Transverse colon (tissue), 4 donors: Measurements from ENCODE around the gene RBFOX2. TPM values are rescaled to one million over a fixed set of nuclear protein-coding genes. Genes with fewer than 3 reads are reported as not detected.
"Not testable (repeated sequence)": the region's sequence is repeated elsewhere in the genome, so short reads cannot be mapped to it uniquely, and the experiment has no call there.

Experiments used
- DNase-seq: peaks from one replicate; pipeline ENCODE4 v3.0.0-alpha.2; 2019
- H3K27ac ChIP-seq, 4 donors: fragments of 200-600 bp; sonication (generic); 2 replicates each; pipeline ENCODE4 v1.5.1; 2016 to 2018; ENCODE audit warnings: inconsistent platforms in 4 of 4
- H3K27me3 ChIP-seq: fragments of 200-600 bp; sonication (generic); 2 replicates; pipeline ENCODE4 v1.5.1; 2017; ENCODE audit warnings: inconsistent platforms
- H3K36me3 ChIP-seq, 4 donors: fragments of 200-600 bp; sonication (generic); 2 replicates each; pipeline ENCODE4 v1.5.1; 2017 to 2019; ENCODE audit warnings: inconsistent platforms in 4 of 4
- H3K4me1 ChIP-seq, 4 donors: fragments of 200-600 bp; sonication (generic); 2 replicates each; pipeline ENCODE4 v1.5.1; 2017 to 2020; ENCODE audit warnings: inconsistent platforms in 4 of 4
- H3K4me3 ChIP-seq, 4 donors: fragments of 200-600 bp; sonication (generic); 1 replicate in 1 of 4; 2 replicates in 3 of 4; pipeline versions ENCODE4 v1.5.1 to v1.6.1; 2017 to 2019; ENCODE audit warnings: inconsistent platforms in 4 of 4
- H3K9me3 ChIP-seq, 2 donors: fragments of 200-600 bp; sonication (generic); 2 replicates each; pipeline ENCODE4 v1.5.1; 2017 to 2019; ENCODE audit warnings: inconsistent platforms in 2 of 2
- EP300 ChIP-seq: sonication (generic); formaldehyde crosslinking; IDR thresholded peaks from one replicate; pipeline ENCODE4 v1.6.1; 2017; ENCODE audit warnings: antibody characterized with exemption, low read depth
- POLR2A ChIP-seq: fragments of 450-650 bp; IDR thresholded peaks from one replicate; pipeline ENCODE4 v1.6.1; 2016; ENCODE audit warnings: antibody characterized with exemption, mild to moderate bottlenecking, moderate library complexity
- POLR2AphosphoS5 ChIP-seq, 3 donors: sonication (generic); formaldehyde crosslinking; IDR thresholded peaks; one replicate each; pipeline ENCODE4 v1.6.1; 2016; ENCODE audit warnings: antibody characterized with exemption in 3 of 3
- WGBS, 2 donors: methylation state at CpG; one replicate each; pipeline ENCODE4 v1.1.5; 2018; ENCODE audit warnings: low coverage in 1 of 2; 5-methylcytosine and 5-hydroxymethylcytosine counted together
- in situ Hi-C, 4 donors: fragments of 200-750 bp; cut with MboI; loops; one replicate each; pipeline versions ENCODE4 v1.15.0 to v1.15.1; 2017; ENCODE audit warnings: low sequenced_read_pairs in 3 of 4, low pct_ligation_motif_present in 1 of 4, low pct_unique_long_range_greater_than_20kb in 1 of 4
- intact Hi-C: fragments of 100-400 bp; cut with DNase I; formaldehyde crosslinking; loops from one replicate; pipeline ENCODE4 v1.15.1; 2023; ENCODE audit warnings: low total_unique reads
- total RNA-seq, 4 donors: library from RNA; depleted of rRNA; stranded (reverse); fragments of >200 nt; gene quantifications; one replicate each; pipeline ENCODE4 v1.1.0, GENCODE V29; 2016
- TF ChIP-seq, protein P1 (sequence below), 5 experiments: fragments of 200-600 bp in 3 of 5; fragments of 450-650 bp in 2 of 5; sonication (generic) in 3 of 5; IDR thresholded peaks; 1 replicate in 2 of 5; 2 replicates in 3 of 5; pipeline ENCODE4 v1.5.1; 2016 to 2017; ENCODE audit warnings: antibody characterized with exemption in 5 of 5, inconsistent platforms in 3 of 5, mild to moderate bottlenecking in 2 of 5, moderate library complexity in 1 of 5

Gene RBFOX2
- total RNA-seq, 4 donors from 2014 or later, result 27.3 to 61.1 (median 43.1) TPM

DNA sequence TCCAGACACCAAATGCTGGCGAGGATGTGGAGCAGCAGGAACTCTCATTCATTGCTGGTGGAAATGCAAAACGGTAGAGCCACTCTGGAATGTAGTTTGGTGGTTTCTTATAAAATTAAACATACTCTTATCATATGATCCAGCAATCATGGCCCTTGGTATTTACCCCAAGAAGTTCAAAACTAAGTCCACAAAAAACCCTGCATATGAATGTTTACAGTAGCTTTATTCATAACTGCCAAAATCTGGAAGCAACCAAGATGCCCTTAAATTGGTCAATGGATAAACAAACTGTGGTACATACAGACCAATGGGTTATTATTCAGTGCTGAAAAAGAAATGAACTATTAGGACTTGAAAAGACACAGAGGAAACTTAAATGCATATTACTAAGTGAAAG is 223.2 kb downstream of the RBFOX2 start:
- no peak for DNase-seq
- in situ Hi-C loops, result no loop called here
- WGBS, 2 donors, result 78 to 93% methylated on average over 2 of the region's 2 CpGs
- Histone ChIP-seq H3K9me3 (no peaks in the 10 kb centered on the region), H3K4me3 (no peak overlapping the region), H3K27me3 (no peaks in the 10 kb centered on the region), H3K36me3 (peaks cover 0 to 22% (median 3%) of the 10 kb centered on the region in 4 donors), H3K4me1 (peaks cover 0 to 10% (median 3%) of the 10 kb centered on the region in 4 donors), H3K27ac (no peak overlapping the region)
- TF ChIP-seq EP300 (no peak), POLR2AphosphoS5 (IDR thresholded peaks at IDR 0.05) (no peak), POLR2A (no peak)
- TF ChIP-seq, protein P1, sequence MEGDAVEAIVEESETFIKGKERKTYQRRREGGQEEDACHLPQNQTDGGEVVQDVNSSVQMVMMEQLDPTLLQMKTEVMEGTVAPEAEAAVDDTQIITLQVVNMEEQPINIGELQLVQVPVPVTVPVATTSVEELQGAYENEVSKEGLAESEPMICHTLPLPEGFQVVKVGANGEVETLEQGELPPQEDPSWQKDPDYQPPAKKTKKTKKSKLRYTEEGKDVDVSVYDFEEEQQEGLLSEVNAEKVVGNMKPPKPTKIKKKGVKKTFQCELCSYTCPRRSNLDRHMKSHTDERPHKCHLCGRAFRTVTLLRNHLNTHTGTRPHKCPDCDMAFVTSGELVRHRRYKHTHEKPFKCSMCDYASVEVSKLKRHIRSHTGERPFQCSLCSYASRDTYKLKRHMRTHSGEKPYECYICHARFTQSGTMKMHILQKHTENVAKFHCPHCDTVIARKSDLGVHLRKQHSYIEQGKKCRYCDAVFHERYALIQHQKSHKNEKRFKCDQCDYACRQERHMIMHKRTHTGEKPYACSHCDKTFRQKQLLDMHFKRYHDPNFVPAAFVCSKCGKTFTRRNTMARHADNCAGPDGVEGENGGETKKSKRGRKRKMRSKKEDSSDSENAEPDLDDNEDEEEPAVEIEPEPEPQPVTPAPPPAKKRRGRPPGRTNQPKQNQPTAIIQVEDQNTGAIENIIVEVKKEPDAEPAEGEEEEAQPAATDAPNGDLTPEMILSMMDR (IDR thresholded peaks at IDR 0.05), result no peak
- intact Hi-C loops, result no loop called here

DNA sequence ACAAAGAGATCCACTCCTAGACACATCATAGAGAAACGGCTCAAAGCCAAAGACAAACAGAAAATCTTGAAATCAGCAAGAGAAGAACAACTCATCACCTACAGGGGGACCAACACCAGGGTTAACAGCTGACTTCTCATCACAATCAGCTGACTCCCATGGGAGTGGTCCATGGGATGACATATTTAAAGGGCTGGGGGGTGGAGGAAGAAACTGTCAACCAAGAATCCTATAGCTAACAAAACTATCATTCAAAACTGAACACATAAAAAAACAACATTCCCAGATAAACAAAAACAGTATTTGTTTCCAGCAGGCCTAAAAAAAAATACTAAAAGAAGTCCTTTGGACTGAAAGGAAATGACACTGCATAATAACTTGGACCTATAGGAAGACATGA is 224.2 kb downstream of the RBFOX2 start:
- Histone ChIP-seq H3K9me3 (no peaks in the 10 kb centered on the region), H3K27me3 (no peaks in the 10 kb centered on the region), H3K4me1 (peaks cover 0 to 10% (median 3%) of the 10 kb centered on the region in 4 donors), H3K36me3 (peaks cover 0 to 22% (median 3%) of the 10 kb centered on the region in 4 donors), H3K4me3 (no peak overlapping the region), H3K27ac (no peak overlapping the region)
- no peak for DNase-seq
- intact Hi-C loops (no loop called here), in situ Hi-C loops (no loop called here)
- TF ChIP-seq POLR2AphosphoS5 (IDR thresholded peaks at IDR 0.05), result no peak
- TF ChIP-seq EP300, result no peak
- TF ChIP-seq POLR2A, result no peak
- TF ChIP-seq, protein P1 (IDR thresholded peaks at IDR 0.05), result no peak
- 77 to 89% methylated on average over 1 of the region's 1 CpG for WGBS, 2 donors

DNA sequence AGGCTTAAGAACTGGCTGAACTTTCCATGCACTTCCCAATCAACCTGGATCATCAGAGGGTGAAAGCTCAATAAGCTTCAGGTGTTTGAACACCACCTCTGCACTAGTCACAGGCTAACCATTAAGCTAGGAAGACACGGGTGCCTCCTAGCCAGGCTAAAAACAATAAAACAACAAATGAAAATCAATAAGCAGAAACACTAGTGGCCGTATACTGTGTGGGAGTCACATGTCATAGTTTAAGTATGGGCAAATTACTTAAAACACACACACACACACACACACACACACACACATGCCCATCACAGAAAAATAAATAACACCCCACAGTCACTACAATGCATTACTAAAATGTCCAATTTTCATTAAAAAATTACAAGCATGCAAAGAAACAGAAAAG is 225.7 kb downstream of the RBFOX2 start:
- TF ChIP-seq POLR2AphosphoS5 (IDR thresholded peaks at IDR 0.05) (no peak), POLR2A (no peak), EP300 (no peak)
- TF ChIP-seq, protein P1 (IDR thresholded peaks at IDR 0.05), result no peak
- no peak for DNase-seq
- 50 to 71% methylated on average over 2 of the region's 2 CpGs for WGBS, 2 donors
- Histone ChIP-seq H3K9me3 (no peaks in the 10 kb centered on the region), H3K36me3 (peaks cover 0 to 7% (median under 1%) of the 10 kb centered on the region in 4 donors), H3K27ac (no peak overlapping the region), H3K4me3 (no peak overlapping the region), H3K4me1 (peaks cover 0 to 10% (median 3%) of the 10 kb centered on the region in 4 donors), H3K27me3 (no peaks in the 10 kb centered on the region)
- in situ Hi-C loops (no loop called here), intact Hi-C loops (no loop called here)

DNA sequence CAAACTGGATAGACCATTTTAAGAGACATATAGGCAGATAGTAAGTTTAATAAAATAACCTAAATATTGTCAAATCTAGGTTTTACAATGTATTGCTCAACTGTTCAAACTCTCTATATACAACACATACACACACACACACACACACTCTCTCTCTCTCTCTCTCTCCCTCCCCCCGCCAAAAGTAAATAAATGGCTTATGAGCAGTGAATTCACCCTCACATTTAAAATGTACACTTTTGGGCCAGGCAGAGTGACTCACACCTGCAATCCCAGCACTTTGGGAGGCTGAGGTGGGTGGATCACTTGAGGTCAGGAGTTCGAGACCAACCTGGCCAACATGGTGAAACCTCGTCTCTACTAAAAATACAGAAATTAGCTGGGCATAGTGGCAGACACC is 227.3 kb downstream of the RBFOX2 start:
- intact Hi-C loops, H3K9me3 ChIP-seq, H3K27ac ChIP-seq, in situ Hi-C loops, H3K36me3 ChIP-seq, H3K4me3 ChIP-seq, DNase-seq, H3K27me3 ChIP-seq: not testable (repeated sequence)
- peaks cover 0 to 10% (median 3%) of the 10 kb centered on the region in 4 donors for H3K4me1 ChIP-seq
- 38 to 84% methylated on average over 1 to 3 of the region's 3 CpGs for WGBS, 2 donors

DNA sequence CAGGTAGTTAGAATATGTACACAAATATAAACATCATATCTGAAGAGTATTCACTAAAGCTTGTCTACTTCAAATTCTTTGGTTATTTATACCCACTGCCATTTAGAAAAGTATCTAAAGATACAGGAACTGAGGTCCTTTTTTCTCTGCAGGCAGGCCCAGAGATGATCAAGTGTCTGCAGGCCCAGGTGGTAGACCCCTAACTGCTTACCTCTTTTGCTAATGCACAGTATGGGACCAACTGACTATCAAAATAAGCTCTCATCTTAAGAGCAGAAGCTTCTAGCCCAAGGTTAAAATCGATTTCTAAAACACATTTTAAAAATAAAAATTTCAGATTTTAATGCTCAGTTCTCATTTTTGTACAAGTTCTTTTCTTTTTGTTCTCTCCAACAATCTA is 229.5 kb downstream of the RBFOX2 start:
- Histone ChIP-seq H3K9me3 (no peaks in the 10 kb centered on the region), H3K27ac (no peak overlapping the region), H3K36me3 (no peaks in the 10 kb centered on the region), H3K4me1 (peaks cover 0 to 14% (median 3%) of the 10 kb centered on the region in 4 donors), H3K4me3 (no peak overlapping the region), H3K27me3 (no peaks in the 10 kb centered on the region)
- in situ Hi-C loops (no loop called here), intact Hi-C loops (no loop called here)
- no peak for DNase-seq
- 76 to 78% methylated on average over 1 of the region's 1 CpG for WGBS, 2 donors
- TF ChIP-seq, protein P1 (IDR thresholded peaks at IDR 0.05), result no peak
- no peak for TF ChIP-seq EP300
- no peak for TF ChIP-seq POLR2A
- no peak for TF ChIP-seq POLR2AphosphoS5 (IDR thresholded peaks at IDR 0.05)
